Thoracic aorta (tissue), 2 donors: ENCODE measurements around the gene EVC. TPM values are rescaled to one million over a fixed set of nuclear protein-coding genes. Genes with fewer than 3 reads are reported as not detected.

Experiments used
- ATAC-seq: fragments of 150-250 bp; one replicate; pipeline ENCODE4 v1.8.0; 2017; ENCODE audit warnings: low read depth; ENCODE audit not compliant: insufficient number of reproducible peaks, low FRiP score
- DNase-seq: peaks from one replicate; pipeline ENCODE4 v3.0.0-alpha.2; 2020; ENCODE audit warnings: low spot score
- H3K27ac ChIP-seq, 2 donors: fragments of 200-600 bp; sonication (generic); 1 replicate in 1 of 2; 2 replicates in 1 of 2; pipeline ENCODE4 v1.5.1; 2016; ENCODE audit warnings: mild to moderate bottlenecking in 2 of 2, moderate library complexity in 2 of 2
- H3K27me3 ChIP-seq: fragments of 200-600 bp; sonication (generic); replicated peaks from 2 replicates; pipeline ENCODE4 v1.6.0; 2016; ENCODE audit warnings: mild to moderate bottlenecking; ENCODE audit not compliant: insufficient read depth
- H3K36me3 ChIP-seq: fragments of 200-600 bp; sonication (generic); one replicate; pipeline ENCODE4 v1.5.1; 2016
- H3K4me1 ChIP-seq, 2 donors: fragments of 200-600 bp; sonication (generic); 1 replicate in 1 of 2; 2 replicates in 1 of 2; pipeline versions ENCODE4 v1.5.1 to v1.6.0; 2016; ENCODE audit warnings: low read depth in 2 of 2, mild to moderate bottlenecking in 1 of 2; ENCODE audit not compliant: control insufficient read depth in 1 of 2
- H3K4me3 ChIP-seq: fragments of 200-600 bp; sonication (generic); 2 replicates; pipeline ENCODE4 v1.5.1; 2016; ENCODE audit warnings: mild to moderate bottlenecking
- H3K9me3 ChIP-seq: fragments of 200-600 bp; sonication (generic); 2 replicates; pipeline ENCODE4 v1.5.1; 2016
- total RNA-seq, 2 donors: library from RNA; depleted of rRNA; stranded (reverse); fragments of >200 nt; gene quantifications; one replicate each; pipeline versions ENCODE4 v1.1.0 to v1.2.3, GENCODE V29; 2016
- TF ChIP-seq, protein P1 (sequence below): fragments of 200-600 bp; sonication (generic); IDR thresholded peaks from one replicate; pipeline ENCODE4 v1.5.1; 2019; ENCODE audit warnings: antibody characterized with exemption

Gene EVC
- total RNA-seq, 2 donors from 2014 or later = 65.1 to 88.5 TPM

DNA sequence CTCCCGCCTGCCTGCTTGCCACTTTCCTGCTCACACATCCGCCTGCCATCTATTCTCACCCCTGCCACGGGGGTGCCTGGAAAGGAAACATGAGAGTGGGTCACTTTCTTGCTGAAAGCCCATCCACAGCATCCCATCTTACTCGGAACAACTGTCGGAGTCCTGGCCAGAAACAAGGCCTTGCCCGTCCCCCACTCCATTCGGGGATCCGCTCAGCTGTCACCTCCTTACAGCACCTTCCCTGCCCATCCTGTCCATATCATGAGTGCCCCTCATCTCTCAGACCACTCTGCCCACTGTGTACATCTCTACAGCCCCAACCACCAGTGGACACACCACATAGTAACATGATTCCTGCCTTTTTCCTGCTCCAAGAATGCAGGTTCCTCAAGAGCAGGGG lies 9.0 kb upstream of the EVC start:
- TF ChIP-seq, protein P1, sequence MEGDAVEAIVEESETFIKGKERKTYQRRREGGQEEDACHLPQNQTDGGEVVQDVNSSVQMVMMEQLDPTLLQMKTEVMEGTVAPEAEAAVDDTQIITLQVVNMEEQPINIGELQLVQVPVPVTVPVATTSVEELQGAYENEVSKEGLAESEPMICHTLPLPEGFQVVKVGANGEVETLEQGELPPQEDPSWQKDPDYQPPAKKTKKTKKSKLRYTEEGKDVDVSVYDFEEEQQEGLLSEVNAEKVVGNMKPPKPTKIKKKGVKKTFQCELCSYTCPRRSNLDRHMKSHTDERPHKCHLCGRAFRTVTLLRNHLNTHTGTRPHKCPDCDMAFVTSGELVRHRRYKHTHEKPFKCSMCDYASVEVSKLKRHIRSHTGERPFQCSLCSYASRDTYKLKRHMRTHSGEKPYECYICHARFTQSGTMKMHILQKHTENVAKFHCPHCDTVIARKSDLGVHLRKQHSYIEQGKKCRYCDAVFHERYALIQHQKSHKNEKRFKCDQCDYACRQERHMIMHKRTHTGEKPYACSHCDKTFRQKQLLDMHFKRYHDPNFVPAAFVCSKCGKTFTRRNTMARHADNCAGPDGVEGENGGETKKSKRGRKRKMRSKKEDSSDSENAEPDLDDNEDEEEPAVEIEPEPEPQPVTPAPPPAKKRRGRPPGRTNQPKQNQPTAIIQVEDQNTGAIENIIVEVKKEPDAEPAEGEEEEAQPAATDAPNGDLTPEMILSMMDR = no peak
- no peak for ATAC-seq
- H3K27me3 ChIP-seq = no peaks in the 10 kb centered on the region
- no peak for DNase-seq
- no peaks in the 10 kb centered on the region for H3K9me3 ChIP-seq
- peaks cover 6% of the 10 kb centered on the region in 2 donors for H3K4me1 ChIP-seq
- H3K27ac ChIP-seq = no peak overlapping the region
- H3K36me3 ChIP-seq = peaks cover 11% of the 10 kb centered on the region
- no peak overlapping the region for H3K4me3 ChIP-seq

DNA sequence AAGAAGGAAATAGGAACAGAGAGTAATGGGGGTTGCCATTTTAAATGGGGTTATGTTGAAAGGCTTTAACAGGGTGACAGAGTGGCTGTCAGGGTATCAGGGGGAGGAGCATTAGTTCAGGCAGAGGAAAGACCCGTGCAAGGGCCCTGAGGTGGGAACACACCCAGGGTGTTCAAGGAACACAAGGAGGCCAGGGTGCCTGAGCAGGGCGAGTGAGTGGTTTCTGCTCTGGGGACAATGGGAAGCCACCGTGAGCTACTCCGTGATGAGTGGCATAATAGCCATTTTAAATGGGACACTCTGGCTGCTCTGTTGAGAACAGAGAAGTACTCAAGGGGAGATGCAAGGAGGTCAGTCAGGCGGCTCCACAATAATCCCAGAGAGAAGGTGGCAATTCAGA lies 7.2 kb upstream of the EVC start:
- TF ChIP-seq, protein P1 = no peak
- Histone ChIP-seq H3K36me3 (peaks cover 7% of the 10 kb centered on the region), H3K4me3 (no peak overlapping the region), H3K27me3 (no peaks in the 10 kb centered on the region), H3K4me1 (peaks cover 14 to 19% of the 10 kb centered on the region in 2 donors), H3K9me3 (no peaks in the 10 kb centered on the region), H3K27ac (no peak overlapping the region)
- no peak for DNase-seq
- ATAC-seq = no peak

DNA sequence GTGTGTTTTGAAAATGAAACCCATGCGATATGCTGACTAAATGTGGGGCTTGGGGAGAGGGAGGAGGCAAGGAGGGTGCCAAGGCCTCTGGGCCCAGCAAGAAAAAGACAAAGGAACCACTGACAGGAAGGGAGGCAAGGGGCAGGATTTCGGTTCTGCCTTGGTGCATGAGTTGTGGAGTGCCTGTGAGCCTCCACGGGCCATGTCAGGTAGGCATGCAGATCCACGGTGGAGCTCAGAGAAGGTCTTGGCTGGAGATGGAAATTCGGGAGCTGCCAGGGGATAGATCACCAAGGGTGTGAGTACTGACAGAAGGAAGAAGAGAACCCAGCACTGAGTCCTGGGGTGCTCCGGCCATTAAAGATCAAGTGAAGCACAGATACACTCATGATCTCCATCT lies 6.7 kb upstream of the EVC start:
- H3K27ac ChIP-seq = no peak overlapping the region
- DNase-seq = no peak

DNA sequence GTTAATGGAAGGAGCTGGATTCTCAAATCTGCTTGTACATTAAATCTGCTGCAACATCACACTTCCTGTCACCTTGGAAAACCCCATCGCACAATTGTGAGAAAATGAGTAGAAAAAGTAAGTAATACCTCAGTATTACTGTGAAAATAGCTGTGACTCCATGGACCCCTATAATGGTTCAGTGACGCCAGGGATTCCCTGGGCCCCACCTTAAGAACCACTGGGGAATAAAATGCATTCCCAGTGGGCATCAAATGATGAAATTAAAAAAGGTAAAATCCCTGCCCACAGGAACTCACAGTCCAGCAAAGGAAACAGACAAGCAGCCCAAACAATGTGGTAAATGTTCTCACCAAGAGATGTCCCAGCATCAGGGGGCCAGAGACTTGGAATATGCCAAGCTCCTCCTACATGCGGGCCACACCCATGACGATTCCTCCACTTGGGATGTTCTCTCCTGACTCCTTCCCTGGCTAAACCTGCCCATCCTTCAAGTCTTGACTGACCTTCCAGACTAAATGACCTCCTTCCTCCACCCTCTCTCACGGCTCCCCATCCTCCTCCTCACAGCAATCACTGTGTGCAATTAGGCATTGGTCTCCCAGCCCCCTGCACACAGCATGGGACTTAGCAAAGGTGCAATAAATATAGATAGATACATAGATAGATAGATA lies 5.2 kb upstream of the EVC start:
- Histone ChIP-seq H3K36me3 (peaks cover 7% of the 10 kb centered on the region), H3K9me3 (no peaks in the 10 kb centered on the region), H3K27ac (no peak overlapping the region), H3K4me1 (peaks cover 22 to 38% of the 10 kb centered on the region in 2 donors), H3K4me3 (no peak overlapping the region), H3K27me3 (no peaks in the 10 kb centered on the region)
- TF ChIP-seq, protein P1 = no peak
- DNase-seq = no peak
- no peak for ATAC-seq

More for the DNA sequence above, 6.7 kb upstream of the EVC start:
- no peaks in the 10 kb centered on the region for H3K27me3 ChIP-seq
- H3K36me3 ChIP-seq = peaks cover 7% of the 10 kb centered on the region
- ATAC-seq = no peak
- H3K9me3 ChIP-seq = no peaks in the 10 kb centered on the region
- H3K4me3 ChIP-seq = no peak overlapping the region
- TF ChIP-seq, protein P1 = no peak
- H3K4me1 ChIP-seq = peaks cover 14 to 23% of the 10 kb centered on the region in 2 donors

DNA sequence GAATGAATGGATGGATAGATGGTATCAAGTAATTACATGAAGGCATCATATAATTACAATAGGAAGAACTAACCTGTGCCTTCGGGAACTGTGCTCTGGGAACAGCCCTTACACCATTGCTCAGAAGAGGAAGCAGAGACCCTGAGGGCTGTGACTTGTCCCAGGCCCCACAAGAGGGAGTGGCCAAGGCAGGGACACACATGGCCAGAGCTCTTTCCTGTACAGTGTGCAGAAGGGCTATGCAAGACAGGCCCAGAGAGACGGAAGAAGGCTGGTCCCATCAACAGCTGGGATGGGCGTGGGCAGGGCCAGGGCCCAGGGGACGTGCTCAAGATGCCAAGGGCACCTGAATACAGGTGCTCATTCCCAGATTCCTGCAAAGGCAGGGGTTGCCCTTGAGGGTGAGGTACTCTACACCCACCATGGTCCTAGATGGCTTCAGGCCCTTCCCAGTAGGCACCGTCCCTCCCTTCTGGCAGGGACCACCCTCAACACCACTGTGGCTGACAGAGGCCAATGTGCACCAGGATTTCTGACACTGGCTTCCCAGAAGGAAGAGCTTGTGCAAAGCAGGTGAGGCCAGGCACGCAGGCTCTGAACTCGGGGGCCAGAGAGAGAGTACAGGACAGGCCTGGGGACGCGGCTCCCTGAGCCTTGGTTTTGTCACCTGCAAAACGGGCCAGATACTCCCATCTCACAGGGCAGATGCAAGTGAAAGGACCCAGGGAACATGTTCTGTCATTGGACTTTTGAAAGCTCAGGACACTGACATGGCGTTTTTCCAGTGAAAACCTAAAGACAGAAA lies 4.3 kb upstream of the EVC start:
- ATAC-seq = no peak
- Histone ChIP-seq H3K27ac (no peak overlapping the region), H3K36me3 (peaks cover 7% of the 10 kb centered on the region), H3K9me3 (no peaks in the 10 kb centered on the region), H3K4me1 (peaks cover 22 to 40% of the 10 kb centered on the region in 2 donors), H3K4me3 (no peak overlapping the region), H3K27me3 (no peaks in the 10 kb centered on the region)
- DNase-seq = no peak
- TF ChIP-seq, protein P1 = no peak
